ENCODE measurements around the gene ABHD17B. TPM values are rescaled to one million over a fixed set of nuclear protein-coding genes. Genes with fewer than 3 reads are reported as not detected.

ABHD17B gene
- total RNA-seq, 1 experiment from 2014 or later = 28.1 TPM

DNA sequence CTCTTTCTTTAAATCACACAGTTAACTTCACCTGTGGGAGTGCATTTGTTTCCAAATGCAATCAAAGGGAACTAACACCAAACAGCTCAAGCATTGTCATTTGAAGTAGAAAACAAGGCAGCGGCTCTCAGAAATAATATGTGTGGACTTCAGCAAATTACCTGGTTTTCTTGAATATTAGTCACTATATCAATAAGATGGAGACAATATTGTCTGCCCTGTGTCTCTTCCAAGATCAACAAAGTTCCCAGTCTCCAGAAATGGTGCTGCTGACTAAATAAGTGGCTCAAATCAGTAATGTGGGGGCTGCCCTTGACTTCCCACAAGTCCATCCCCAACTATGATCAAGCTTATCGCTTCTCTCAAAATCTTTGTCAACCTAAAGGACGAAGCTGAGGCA, 89.6 kb downstream of the ABHD17B start:
- DNase-seq (ENCODE audit: low read depth) = no peak

DNA sequence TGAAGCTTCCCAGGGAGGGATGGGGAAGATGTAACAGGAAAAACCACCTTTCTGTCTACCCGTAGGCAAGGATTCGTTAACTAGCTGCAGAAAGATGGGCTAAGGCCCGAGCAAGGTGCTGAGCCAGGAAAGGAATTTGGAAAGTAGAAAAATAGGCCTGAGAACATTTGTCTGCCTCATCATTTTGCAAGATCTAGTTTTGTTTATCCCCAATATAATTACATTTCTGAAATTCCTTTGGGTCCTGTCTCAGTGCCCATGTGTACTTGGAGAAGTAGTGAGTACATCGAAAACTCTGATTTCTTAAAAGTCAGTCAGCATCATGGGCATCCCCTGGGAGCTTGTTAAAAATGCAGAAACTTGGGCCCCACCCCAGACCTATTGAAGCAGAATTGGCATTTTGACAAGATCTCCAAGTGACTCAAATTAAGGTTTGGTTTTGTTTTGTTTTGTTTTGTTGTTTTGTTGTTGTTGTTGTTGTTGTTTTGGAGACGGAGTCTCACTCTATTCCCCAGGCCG, 90.5 kb downstream of the ABHD17B start:
- no peak for DNase-seq (ENCODE audit: low read depth)

DNA sequence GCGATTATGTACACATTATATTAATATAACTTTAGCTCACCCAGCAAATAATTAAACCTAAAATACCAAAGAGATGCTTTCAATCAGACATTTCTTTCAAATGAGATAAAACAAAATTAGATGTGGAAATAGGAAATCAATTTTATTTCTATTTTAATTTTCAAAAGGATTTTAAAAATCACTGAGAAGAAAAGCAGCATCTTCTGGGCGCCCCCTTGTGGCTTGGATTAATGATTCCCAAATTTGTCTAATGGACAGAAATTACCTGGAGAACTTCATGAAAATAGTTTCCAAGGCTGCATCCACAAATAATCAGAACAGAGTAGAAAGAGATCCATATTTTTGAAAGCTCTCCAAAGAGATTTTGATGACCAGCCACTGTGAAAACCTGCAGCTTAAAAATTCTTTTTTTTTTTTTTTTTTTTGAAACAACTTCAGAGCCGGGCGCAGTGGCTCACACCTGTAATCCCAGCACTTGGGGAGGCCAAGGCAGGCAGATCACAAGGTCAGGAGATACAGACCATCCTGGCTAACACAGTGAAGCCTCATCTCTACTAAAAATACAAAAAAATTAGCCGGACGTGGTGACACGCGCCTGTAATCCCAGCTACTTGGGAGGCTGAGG, 91.8 kb downstream of the ABHD17B start:
- no peak for DNase-seq (ENCODE audit: low read depth)

DNA sequence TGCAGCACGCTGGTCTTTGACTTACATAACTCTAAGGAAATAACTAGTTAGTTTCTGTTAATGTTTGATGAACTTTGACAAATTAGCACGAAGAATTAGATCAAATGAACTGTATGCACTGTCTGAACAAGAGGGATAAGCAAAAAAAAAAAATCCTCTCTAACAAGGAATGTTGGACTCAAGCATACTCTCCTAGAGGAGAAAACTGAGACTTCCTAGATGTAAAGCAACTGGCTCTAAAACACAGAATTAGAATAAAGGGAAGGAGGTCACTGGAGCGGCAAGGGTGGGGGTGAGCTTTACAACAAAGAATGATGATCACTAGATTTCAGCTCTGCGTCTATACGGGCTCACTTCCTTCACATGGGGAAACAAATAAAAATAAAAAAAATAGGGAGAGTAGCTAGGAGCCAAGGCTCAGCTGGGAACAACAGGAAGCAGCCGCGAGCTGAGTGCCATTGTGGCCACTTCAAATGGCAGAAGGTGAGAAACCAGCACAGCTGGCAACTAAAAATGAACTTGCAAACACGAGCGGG, 94.0 kb downstream of the ABHD17B start:
- no peak for DNase-seq (ENCODE audit: low read depth)

Small RNAs within 50 kb of the gene (small RNA-seq; reads per million reads assigned to genes)
- not detected for gene RF00019

Other genes starting within 250 kb of the ABHD17B start
- gene CEMIP2, start 142.7 kb downstream of the ABHD17B start, total RNA-seq (2014; rRNA removed; shearing (Covaris generic)) = 14.6 and 15.2 TPM in 2 replicates
- gene C9orf85, start 446 bp upstream of the ABHD17B start, total RNA-seq (2014; rRNA removed; shearing (Covaris generic)) = 15.9 and 19.4 TPM in 2 replicates
- gene C9orf57, start 149.4 kb upstream of the ABHD17B start, total RNA-seq (2014; rRNA removed; shearing (Covaris generic)) = not detected in 2 replicates
- gene GDA, start 238.2 kb upstream of the ABHD17B start, total RNA-seq (2014; rRNA removed; shearing (Covaris generic)) = not detected in 2 replicates